HG02870 (cell line): Measurements from ENCODE around the gene SHOC2.

ENCODE experiments used
- ATAC-seq: cut with Tn5 transposase; IDR thresholded peaks from one replicate; pipeline ENCODE4 v1.9.1; 2021; ENCODE audit warnings: mild to moderate bottlenecking, moderate library complexity; ENCODE audit not compliant: unreplicated experiment

Gene SHOC2

DNA sequence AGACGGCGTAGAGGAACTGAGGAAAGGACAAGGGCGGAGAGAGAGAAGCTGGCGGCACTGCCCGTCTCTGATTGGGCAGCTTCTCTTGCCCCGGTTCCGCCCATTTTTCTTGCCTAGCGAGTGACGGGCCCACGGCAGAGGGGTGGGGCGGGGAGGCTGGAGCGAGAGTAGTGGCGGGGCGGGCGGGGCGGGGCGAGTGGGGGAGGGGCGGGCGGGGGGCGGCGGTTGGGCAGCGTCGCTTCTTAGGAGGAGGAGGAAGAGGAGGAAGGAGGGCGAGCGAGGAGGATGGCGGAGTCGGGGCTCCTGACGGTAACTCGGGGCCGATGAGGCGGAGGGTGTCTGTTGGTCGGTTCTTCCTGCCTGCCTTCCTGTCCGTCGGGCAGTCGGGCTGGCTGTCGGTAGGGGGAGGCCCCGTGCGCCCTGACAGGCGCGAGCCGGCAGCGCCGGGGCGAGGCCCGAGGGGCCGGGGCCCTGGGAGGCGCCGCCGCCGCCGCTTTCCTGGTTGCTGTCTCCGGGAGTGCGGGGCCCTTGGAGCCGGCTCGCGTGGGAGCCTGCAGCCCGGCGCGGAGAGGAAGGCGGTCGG lies at the start of gene SHOC2:
SHOC2 (plus strand) TSS at position 256 of the 583 bp plus-strand sequence. CDS start 44,755 bp downstream, outside the sequence.
- no peak for ATAC-seq

DNA sequence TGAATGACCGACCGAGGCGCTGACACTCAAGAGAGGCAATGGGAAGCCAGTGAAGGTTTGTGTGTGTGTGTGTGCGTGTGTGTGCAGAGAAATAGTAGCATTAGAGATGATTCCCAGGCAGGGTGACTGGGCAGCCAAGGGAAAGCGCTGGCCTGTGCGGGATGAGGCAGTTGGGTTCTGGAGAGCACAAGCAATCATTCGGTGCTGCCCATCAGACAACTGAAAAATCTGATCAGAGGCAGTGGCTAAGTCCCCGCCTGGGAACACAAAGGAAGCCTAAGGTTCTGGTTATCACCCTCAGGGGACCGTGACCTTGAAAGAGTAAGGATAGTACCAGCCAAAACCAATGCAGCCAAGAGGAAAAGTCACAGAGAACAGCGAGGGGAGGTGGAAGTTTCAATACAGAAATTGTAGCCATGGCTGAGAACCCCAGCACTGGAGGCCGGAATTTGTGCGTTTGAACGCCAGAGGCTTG lies 48.5 kb upstream of the SHOC2 start:
- ATAC-seq: no peak

- ATAC-seq: peak; percentile 73
These were observed 47.9 kb upstream of the SHOC2 start, which contains the start of gene PDCD4 for GRCh38 chr10:110871298-110872084. TSS of gene PDCD4 (plus strand) at chr10:110871928. CDS start at chr10:110876028, 4,100 bp downstream.

DNA sequence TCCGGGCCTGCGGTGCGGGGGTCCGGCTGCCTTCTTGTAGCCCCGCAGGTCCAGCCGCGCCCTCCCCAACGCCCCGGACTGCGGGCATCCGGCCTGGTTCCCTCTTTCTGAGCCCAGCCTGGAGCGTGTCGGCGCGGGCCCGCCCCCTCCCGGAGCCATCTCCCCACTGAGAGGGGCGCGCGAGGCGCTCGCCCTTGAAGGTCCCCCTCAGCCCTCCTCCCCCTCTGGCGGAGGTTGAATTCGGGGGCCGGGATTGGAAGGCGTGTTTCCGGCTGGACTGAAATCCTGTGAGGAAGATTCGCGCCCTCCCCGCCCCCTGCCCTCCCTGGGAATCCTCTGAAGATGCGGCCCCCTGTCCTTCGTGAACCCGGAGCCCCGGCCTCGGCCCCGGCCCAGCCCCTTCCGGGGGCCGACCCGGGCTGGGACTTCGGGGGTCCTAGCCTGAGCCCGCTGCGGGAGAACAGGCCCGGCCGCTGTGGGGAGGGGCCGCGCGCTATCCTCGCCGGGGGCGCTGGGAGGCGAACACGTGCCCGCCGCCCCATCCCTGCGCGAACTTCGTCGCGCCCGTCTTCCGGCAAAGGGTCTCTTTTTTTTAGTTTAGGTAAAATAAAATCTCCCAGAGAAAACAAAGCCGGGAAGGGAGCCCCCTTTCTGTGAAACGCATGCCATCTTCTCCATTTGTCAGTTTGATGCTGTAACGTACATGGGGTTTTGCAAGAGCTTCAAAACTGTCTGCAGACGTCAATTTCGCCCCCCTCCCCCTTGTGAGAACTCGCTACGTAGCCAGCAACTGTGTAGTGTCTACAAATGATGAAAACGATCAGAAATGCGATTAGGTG lies 47.0 kb upstream of the SHOC2 start:
- peak; percentile 38 for ATAC-seq

- no peak for ATAC-seq
These were observed 46.1 kb upstream of the SHOC2 start for GRCh38 chr10:110872984-110873923.

DNA sequence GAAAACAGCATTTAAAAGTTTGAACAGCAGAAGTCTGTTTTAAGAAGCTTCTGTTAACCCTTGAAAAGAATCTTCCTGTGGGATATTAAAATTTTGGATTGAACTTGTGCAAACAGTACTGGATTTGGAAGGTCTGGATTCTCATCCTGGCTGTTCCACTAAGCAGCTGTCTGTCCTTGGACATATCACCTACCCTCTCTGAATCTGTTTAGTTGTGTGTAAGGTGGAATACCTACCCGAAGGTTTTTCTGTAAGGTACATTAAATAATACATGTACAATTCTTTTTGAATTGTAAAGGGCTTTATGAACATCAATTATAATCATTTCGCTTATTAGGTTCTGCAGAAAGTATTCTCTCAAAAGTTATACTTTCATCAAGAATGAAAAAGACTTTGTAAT lies 45.5 kb upstream of the SHOC2 start:
- ATAC-seq: no peak

- ATAC-seq: no peak
These were observed 43.4 kb upstream of the SHOC2 start for GRCh38 chr10:110876000-110876399.

DNA sequence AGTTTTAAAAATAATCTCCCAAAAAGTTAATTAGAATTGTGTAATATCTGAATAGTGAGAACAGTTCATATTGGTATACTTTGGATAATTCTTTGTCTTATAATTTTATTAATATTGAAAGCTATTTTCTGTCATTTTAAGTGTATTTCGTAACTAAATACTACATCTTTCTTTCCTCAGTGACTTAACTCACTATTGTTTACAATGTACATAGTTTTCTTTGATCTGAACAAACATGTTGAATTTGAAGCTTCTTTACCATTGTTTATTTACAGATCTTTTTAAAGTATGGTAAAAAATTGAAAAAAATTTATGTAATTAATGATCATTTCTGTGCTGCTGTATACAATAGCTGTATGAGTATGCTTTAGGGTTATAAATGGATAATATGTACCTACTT lies 42.6 kb upstream of the SHOC2 start:
- no peak for ATAC-seq

DNA sequence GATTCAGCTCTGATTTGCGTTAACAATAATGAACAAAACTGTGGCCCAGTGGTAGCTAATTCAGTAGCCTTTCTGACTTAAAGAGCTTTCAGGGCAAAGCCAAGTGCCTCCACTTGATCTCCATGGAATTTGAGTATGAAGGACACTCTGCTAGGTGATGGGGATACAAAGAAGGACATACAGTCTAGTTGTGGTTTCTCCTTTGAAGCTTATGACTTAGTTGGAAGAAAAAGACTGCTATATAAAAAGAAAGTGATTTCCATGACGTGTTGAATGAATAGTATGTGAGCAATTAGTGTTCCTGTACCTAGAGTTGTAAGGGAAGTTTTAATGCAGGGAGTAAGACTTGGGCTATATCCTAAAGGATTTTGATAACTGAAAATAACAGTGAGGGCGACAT lies 39.4 kb upstream of the SHOC2 start:
- ATAC-seq: no peak

- ATAC-seq: no peak
These were observed 38.2 kb upstream of the SHOC2 start for GRCh38 chr10:110881247-110881646.

- no peak for ATAC-seq
These were observed 37.5 kb upstream of the SHOC2 start for GRCh38 chr10:110881905-110882304.

- no peak for ATAC-seq
These were observed 35.5 kb upstream of the SHOC2 start for GRCh38 chr10:110883924-110884323.

DNA sequence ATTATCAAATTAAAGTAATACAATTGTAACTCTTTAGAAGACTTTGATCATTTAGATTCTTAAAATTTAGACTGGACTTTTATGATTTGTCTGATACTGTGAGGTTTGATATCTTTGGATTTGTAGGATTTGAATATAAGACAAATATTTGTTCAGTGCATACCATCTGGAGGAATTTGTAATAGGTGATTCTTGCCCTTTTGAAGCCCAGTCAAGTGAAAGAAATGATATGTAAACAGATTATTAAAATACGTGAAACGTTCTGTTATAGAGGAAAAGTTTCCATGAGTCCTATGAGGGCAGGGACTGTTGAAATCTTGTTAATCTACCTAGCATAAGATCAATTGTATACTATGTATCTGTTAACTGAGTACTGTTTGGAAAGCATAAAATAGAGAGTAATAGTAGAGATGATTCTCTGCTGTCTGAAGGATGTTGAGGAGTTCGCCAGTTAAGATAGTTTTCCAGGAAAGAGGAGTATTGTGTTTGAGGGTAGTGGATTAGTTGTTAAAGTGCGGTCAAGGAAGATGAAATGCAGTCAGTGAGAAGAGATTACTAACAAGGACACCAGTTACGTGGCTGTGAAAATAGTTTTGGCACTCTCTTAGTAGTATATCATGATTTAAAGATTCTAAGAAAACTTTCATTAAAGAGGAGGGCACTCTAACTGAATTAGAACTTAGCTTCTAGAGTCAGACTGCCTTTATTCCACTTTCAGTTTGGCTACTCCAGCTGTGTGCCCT lies 33.3 kb upstream of the SHOC2 start:
- no peak for ATAC-seq

GRCh38 chr10:110887560-110887959 lies 31.8 kb upstream of the SHOC2 start:
- ATAC-seq: no peak

- ATAC-seq: no peak
These were observed 26.7 kb upstream of the SHOC2 start for GRCh38 chr10:110892602-110893288.

DNA sequence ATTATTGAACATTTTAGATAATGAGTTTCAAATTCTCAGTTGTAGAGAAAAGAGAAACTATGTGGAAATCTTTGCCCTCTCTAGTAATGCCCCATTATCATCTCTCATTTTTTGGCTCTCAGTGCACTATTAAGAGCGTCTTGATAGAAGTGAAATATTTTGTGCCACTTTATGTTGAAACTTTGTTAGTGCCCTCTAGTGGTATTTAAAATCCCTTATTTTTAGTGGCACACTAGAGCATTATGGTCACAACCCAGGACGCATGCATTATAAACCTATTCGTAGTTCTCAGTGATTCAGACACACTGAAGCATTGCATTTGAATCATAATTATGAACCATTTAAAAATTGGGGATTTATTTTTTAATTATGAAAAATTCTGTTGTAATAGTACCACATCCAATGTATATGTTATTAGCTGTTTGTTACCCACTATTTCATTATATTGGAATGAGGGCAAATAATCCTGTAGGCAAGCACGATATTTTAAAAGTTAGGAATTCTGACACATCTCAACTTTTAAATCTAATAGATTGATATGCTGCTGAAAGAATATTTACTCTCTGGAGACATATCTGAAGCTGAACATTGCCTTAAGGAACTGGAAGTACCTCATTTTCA lies 25.7 kb upstream of the SHOC2 start:
- ATAC-seq: peak; percentile 80

GRCh38 chr10:110897184-110897583 lies 22.2 kb upstream of the SHOC2 start:
- no peak for ATAC-seq

DNA sequence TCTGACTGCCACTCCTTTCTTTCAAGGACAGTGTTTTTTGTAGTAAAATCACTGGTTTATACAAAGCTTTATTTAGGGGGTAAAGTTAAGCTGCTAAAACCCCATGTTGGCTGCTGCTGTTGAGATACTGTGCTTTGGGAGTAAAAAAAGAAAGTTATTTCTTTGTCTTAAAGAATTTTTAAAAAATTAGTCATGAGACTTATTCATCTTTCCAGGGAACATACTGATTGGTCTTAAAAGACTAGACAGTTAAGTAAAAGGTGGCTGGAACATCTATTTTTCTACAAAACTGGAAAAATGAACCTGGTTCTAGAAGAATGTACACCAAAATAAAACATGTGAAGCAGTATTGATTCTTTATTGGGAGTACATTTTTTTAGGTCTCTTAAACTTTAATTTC lies 21.0 kb upstream of the SHOC2 start:
- ATAC-seq: no peak

- ATAC-seq: no peak
These were observed 18.4 kb upstream of the SHOC2 start for GRCh38 chr10:110900983-110901382.
